MM.1S (cell line): ENCODE measurements around the gene ZNF556.

Experiments used
- EZH2 ChIP-seq: fragments of 300-600 bp; sonication (generic); optimal IDR thresholded peaks from 2 replicates; pipeline ENCODE3; 2017; ENCODE audit warnings: low read depth, mild to moderate bottlenecking, antibody characterized with exemption, low read length, mixed read lengths
- EZH2phosphoT487 ChIP-seq: fragments of 300-600 bp; sonication (generic); IDR thresholded peaks from 2 replicates; pipeline ENCODE4 v1.6.1; 2018; ENCODE audit warnings: antibody characterized with exemption, low read length
- TF ChIP-seq, protein P1 (sequence below): fragments of 300-600 bp; sonication (generic); IDR thresholded peaks from 2 replicates; pipeline ENCODE4 v1.5.1; 2016; ENCODE audit warnings: antibody characterized with exemption, low read length, mixed read lengths

DNA sequence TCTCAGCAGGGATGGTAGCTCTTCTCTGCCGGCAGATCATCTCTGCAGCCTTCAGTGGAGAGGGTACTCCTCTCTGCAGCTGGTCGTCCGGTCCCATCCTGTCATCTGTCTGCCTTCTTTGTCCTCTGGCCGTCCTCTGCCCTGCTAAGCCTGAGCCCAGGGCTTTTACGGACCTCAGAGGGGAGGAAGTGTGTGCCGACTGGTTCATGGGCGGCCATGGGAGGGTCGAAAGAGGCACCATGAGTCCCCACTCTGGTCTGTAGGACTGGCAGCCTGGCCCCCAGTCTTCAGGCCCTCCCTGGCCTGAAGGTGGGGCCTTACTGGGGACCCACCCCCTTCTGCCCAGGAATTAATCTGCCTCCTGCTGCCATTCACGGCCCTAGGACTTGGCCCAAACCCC is 43.5 kb upstream of the ZNF556 start:
- TF ChIP-seq EZH2, result no peak
- TF ChIP-seq, protein P1, sequence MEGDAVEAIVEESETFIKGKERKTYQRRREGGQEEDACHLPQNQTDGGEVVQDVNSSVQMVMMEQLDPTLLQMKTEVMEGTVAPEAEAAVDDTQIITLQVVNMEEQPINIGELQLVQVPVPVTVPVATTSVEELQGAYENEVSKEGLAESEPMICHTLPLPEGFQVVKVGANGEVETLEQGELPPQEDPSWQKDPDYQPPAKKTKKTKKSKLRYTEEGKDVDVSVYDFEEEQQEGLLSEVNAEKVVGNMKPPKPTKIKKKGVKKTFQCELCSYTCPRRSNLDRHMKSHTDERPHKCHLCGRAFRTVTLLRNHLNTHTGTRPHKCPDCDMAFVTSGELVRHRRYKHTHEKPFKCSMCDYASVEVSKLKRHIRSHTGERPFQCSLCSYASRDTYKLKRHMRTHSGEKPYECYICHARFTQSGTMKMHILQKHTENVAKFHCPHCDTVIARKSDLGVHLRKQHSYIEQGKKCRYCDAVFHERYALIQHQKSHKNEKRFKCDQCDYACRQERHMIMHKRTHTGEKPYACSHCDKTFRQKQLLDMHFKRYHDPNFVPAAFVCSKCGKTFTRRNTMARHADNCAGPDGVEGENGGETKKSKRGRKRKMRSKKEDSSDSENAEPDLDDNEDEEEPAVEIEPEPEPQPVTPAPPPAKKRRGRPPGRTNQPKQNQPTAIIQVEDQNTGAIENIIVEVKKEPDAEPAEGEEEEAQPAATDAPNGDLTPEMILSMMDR, result no peak
- no peak for TF ChIP-seq EZH2phosphoT487
